HepG2 (cell line): ENCODE measurements around the gene SCFD1. TPM values are rescaled to one million over a fixed set of nuclear protein-coding genes. Genes with fewer than 3 reads are reported as not detected.

Experiments
- ADNP ChIP-seq: sonication (generic); formaldehyde crosslinking; IDR thresholded peaks from 2 replicates; pipeline ENCODE4 v1.4.0; 2020; ENCODE audit warnings: missing genetic modification reagents
- ATAD3A ChIP-seq: sonication (generic); formaldehyde crosslinking; IDR thresholded peaks from 2 replicates; pipeline ENCODE4 v1.4.0; 2020; ENCODE audit warnings: missing genetic modification reagents
- ATF5 ChIP-seq: sonication (generic); formaldehyde crosslinking; IDR thresholded peaks from 2 replicates; pipeline ENCODE4 v1.4.0; 2020; ENCODE audit warnings: mild to moderate bottlenecking, low read depth, missing genetic modification reagents
- CENPT ChIP-seq: sonication (generic); formaldehyde crosslinking; IDR thresholded peaks from 2 replicates; pipeline ENCODE4 v1.8.0; 2022; ENCODE audit warnings: low read depth, mild to moderate bottlenecking, moderate library complexity, missing genetic modification reagents
- DNMT1 ChIP-seq: sonication (generic); formaldehyde crosslinking; IDR thresholded peaks from 2 replicates; pipeline ENCODE4 v1.5.1; 2020; ENCODE audit warnings: mild to moderate bottlenecking, missing genetic modification reagents
- DNMT3B ChIP-seq: conservative IDR thresholded peaks from 2 replicates; pipeline ENCODE4 v1.6.1; 2016; ENCODE audit warnings: missing biosample characterization, control low read depth
- ERF ChIP-seq: IDR thresholded peaks from 2 replicates; pipeline ENCODE4 v1.6.1; 2018; ENCODE audit warnings: missing biosample characterization, missing genetic modification reagents
- FOXA1 ChIP-seq, 2 experiments: fragments of 450-650 bp in 1 of 2; sonication (generic) in 1 of 2; formaldehyde crosslinking in 1 of 2; IDR thresholded peaks; 2 replicates each; pipeline versions ENCODE4 v1.4.0 to v1.6.1; 2016 to 2020; ENCODE audit warnings: missing genetic modification reagents in 1 of 2
- GLI4 ChIP-seq: sonication (generic); formaldehyde crosslinking; IDR thresholded peaks from 2 replicates; pipeline ENCODE4 v1.5.1; 2020; ENCODE audit warnings: missing genetic modification reagents, mild to moderate bottlenecking, moderate library complexity, borderline replicate concordance
- JARID2 ChIP-seq: sonication (generic); formaldehyde crosslinking; IDR thresholded peaks from 2 replicates; pipeline ENCODE4 v1.8.1; 2023; ENCODE audit warnings: missing genetic modification reagents, inconsistent platforms; ENCODE audit not compliant: insufficient replicate concordance
- KDM1A ChIP-seq: IDR thresholded peaks from 2 replicates; pipeline ENCODE4 v1.6.1; 2016; ENCODE audit warnings: missing compliant biosample characterization
- KLF13 ChIP-seq: sonication (generic); formaldehyde crosslinking; IDR thresholded peaks from 2 replicates; pipeline ENCODE4 v1.4.0; 2020; ENCODE audit warnings: mild to moderate bottlenecking, missing genetic modification reagents
- MAF1 ChIP-seq: sonication (generic); formaldehyde crosslinking; IDR thresholded peaks from 2 replicates; pipeline ENCODE4 v1.5.0; 2020; ENCODE audit warnings: missing genetic modification reagents, borderline replicate concordance
- MEIS1 ChIP-seq: sonication (generic); formaldehyde crosslinking; IDR thresholded peaks from 2 replicates; pipeline ENCODE4 v1.9.0; 2021; ENCODE audit warnings: mild to moderate bottlenecking, missing genetic modification reagents, moderate library complexity, borderline replicate concordance
- NAIF1 ChIP-seq: sonication (generic); formaldehyde crosslinking; IDR thresholded peaks from 2 replicates; pipeline ENCODE4 v1.5.0; 2020; ENCODE audit warnings: mild to moderate bottlenecking, missing genetic modification reagents, borderline replicate concordance
- NR0B2 ChIP-seq: sonication (generic); formaldehyde crosslinking; IDR thresholded peaks from 2 replicates; pipeline ENCODE4 v1.4.0; 2020; ENCODE audit warnings: mild to moderate bottlenecking, missing genetic modification reagents
- ONECUT2 ChIP-seq: sonication (generic); formaldehyde crosslinking; IDR thresholded peaks from 2 replicates; pipeline ENCODE4 v1.4.0; 2020; ENCODE audit warnings: missing genetic modification reagents
- SMAD9 ChIP-seq: sonication (generic); formaldehyde crosslinking; IDR thresholded peaks from 2 replicates; pipeline ENCODE4 v1.5.1; 2020; ENCODE audit warnings: mild to moderate bottlenecking, missing genetic modification reagents
- SP5 ChIP-seq: IDR thresholded peaks from 2 replicates; pipeline ENCODE4 v1.6.1; 2016; ENCODE audit warnings: low read depth, borderline replicate concordance
- SRF ChIP-seq: IDR thresholded peaks from 2 replicates; pipeline ENCODE4 v1.6.1; 2011; ENCODE audit warnings: mild to moderate bottlenecking, low read depth, low read length, moderate library complexity
- SRSF4 ChIP-seq: fragments of 200-400 bp; formaldehyde crosslinking; IDR thresholded peaks from one replicate; pipeline ENCODE4 v1.6.1; 2018; ENCODE audit warnings: mild to moderate bottlenecking, low read depth, low read length, moderate library complexity; ENCODE audit not compliant: poor library complexity, severe bottlenecking
- STAT5B ChIP-seq: sonication (generic); formaldehyde crosslinking; IDR thresholded peaks from 2 replicates; pipeline ENCODE4 v1.4.0; 2020; ENCODE audit warnings: missing genetic modification reagents
- TCF7L2 ChIP-seq: IDR thresholded peaks from 2 replicates; pipeline ENCODE4 v1.6.1; 2011; ENCODE audit warnings: mild to moderate bottlenecking, low read depth, low read length, moderate library complexity
- ZBTB21 ChIP-seq: sonication (generic); formaldehyde crosslinking; IDR thresholded peaks from 2 replicates; pipeline ENCODE4 v1.4.0; 2020; ENCODE audit warnings: missing genetic modification reagents
- ZNF138 ChIP-seq: sonication (generic); formaldehyde crosslinking; IDR thresholded peaks from 2 replicates; pipeline ENCODE4 v1.5.0; 2020; ENCODE audit warnings: mild to moderate bottlenecking, low read depth, missing genetic modification reagents
- ZNF234 ChIP-seq: sonication (generic); formaldehyde crosslinking; conservative IDR thresholded peaks from 2 replicates; pipeline ENCODE4 v1.5.1; 2020; ENCODE audit warnings: mild to moderate bottlenecking, missing genetic modification reagents
- ZNF256 ChIP-seq: sonication (generic); formaldehyde crosslinking; conservative IDR thresholded peaks from 2 replicates; pipeline ENCODE4 v1.4.0; 2020; ENCODE audit warnings: missing genetic modification reagents
- ZNF343 ChIP-seq: sonication (generic); formaldehyde crosslinking; IDR thresholded peaks from 2 replicates; pipeline ENCODE4 v1.4.0; 2020; ENCODE audit warnings: mild to moderate bottlenecking, missing genetic modification reagents
- ZNF431 ChIP-seq: sonication (generic); formaldehyde crosslinking; IDR thresholded peaks from 2 replicates; pipeline ENCODE4 v1.9.0; 2022; ENCODE audit warnings: missing genetic modification reagents, low read depth, mild to moderate bottlenecking, borderline replicate concordance
- ZNF614 ChIP-seq: IDR thresholded peaks from 2 replicates; pipeline ENCODE4 v1.6.1; 2018; ENCODE audit warnings: missing biosample characterization, missing genetic modification reagents, inconsistent platforms, borderline replicate concordance
- ZNF703 ChIP-seq: sonication (generic); formaldehyde crosslinking; IDR thresholded peaks from 2 replicates; pipeline ENCODE4 v1.5.1; 2020; ENCODE audit warnings: missing genetic modification reagents, mild to moderate bottlenecking, moderate library complexity, borderline replicate concordance
- ZNF724P ChIP-seq: sonication (generic); formaldehyde crosslinking; IDR thresholded peaks from 2 replicates; pipeline ENCODE4 v1.8.0; 2022; ENCODE audit warnings: missing genetic modification reagents, borderline replicate concordance
- ZNF878 ChIP-seq: sonication (generic); formaldehyde crosslinking; IDR thresholded peaks from 2 replicates; pipeline ENCODE4 v1.8.1; 2023; ENCODE audit warnings: mild to moderate bottlenecking, missing genetic modification reagents, moderate library complexity
- polyA plus RNA-seq, 8 experiments: library from polyadenylated mRNA; depleted of rRNA in 3 of 8; stranded (reverse) in 7 of 8; unstranded in 1 of 8; fragments of >200 nt; fragmentation: Illumina TruSeq in 4 of 8; extraction: Trizol in 4 of 8; gene quantifications; 2 replicates each; pipeline versions ENCODE4 v1.2.1 to v1.2.3, GENCODE V29; 2011 to 2016; ENCODE audit warnings: low read depth in 4 of 8, missing spikeins in 1 of 8, mixed read lengths in 1 of 8; ENCODE audit not compliant: insufficient read depth in 1 of 8
- total RNA-seq, 5 experiments: library from RNA; depleted of rRNA; stranded (reverse); fragments of >200 nt; fragmentation: Illumina TruSeq; extraction: Trizol; gene quantifications; 2 replicates each; pipeline ENCODE4 v1.2.3, GENCODE V29; 2016; ENCODE audit warnings: low read depth in 1 of 5

Gene SCFD1
- total and polyA plus RNA-seq, 2 of the 13 experiments (the other 11 are each of a cell fraction or from before 2014, with no cell fraction given), result 235 to 256 TPM

- no peak for TF ChIP-seq ONECUT2
- no peak for TF ChIP-seq SRF
- no peak for TF ChIP-seq ADNP (CRISPR knock-in tag)
- no peak for TF ChIP-seq TCF7L2
- TF ChIP-seq ZNF343 (CRISPR knock-in tag), result no peak
- TF ChIP-seq CENPT (CRISPR knock-in tag), result 0 out of 2 replicates have a peak, but pooled peaks have one; percentile 14
- TF ChIP-seq ZNF878 (CRISPR knock-in tag), result no peak; the same call in 1 of the 2 replicates
- TF ChIP-seq MAF1 (CRISPR knock-in tag), result no peak
- TF ChIP-seq ZNF724P (CRISPR knock-in tag), result peak; percentile 12; the same call in 1 of the 2 replicates
- no peak for TF ChIP-seq ZNF703 (CRISPR knock-in tag)
- no peak for TF ChIP-seq KDM1A
- no peak for TF ChIP-seq DNMT1
- TF ChIP-seq SRSF4, result peak; percentile 56
- no peak for TF ChIP-seq MEIS1
- no peak; the same call in 1 of the 2 replicates for TF ChIP-seq ERF (CRISPR knock-in tag)
- no peak for TF ChIP-seq KLF13 (CRISPR knock-in tag)
- TF ChIP-seq ZNF256 (CRISPR knock-in tag), result no peak
- TF ChIP-seq ZBTB21 (CRISPR knock-in tag), result 0 out of 2 replicates have a peak, but pooled peaks have one; percentile 3
- no peak for TF ChIP-seq ATAD3A (CRISPR knock-in tag)
- no peak for TF ChIP-seq ATF5 (CRISPR knock-in tag)
- TF ChIP-seq ZNF138 (CRISPR knock-in tag), result no peak
- TF ChIP-seq ZNF234 (CRISPR knock-in tag), result no peak; the same call in 1 of the 2 replicates
- no peak for TF ChIP-seq ZNF614
- no peak for TF ChIP-seq STAT5B (CRISPR knock-in tag)
- no peak for TF ChIP-seq NR0B2 (CRISPR knock-in tag)
- TF ChIP-seq FOXA1 (IDR thresholded peaks at IDR 0.05), result 0 out of 2 replicates have a peak, but pooled peaks have one; percentile 7
- TF ChIP-seq FOXA1 (CRISPR knock-in tag; IDR thresholded peaks at IDR 0.05), result no peak
- TF ChIP-seq GLI4, result no peak
- peak; percentile 12 for TF ChIP-seq JARID2
- TF ChIP-seq SP5, result no peak; the same call in 1 of the 2 replicates
- TF ChIP-seq DNMT3B (CRISPR knock-in tag), result no peak
- no peak for TF ChIP-seq ZNF431
- TF ChIP-seq NAIF1 (CRISPR knock-in tag), result no peak
- TF ChIP-seq SMAD9 (CRISPR knock-in tag), result peak; percentile 43; the same call in 1 of the 2 replicates
Observed at GRCh38 chr14:30621354-30621939, 672 bp upstream of the SCFD1 start (continued).
